Breast epithelium (tissue), 4 donors: Measurements from ENCODE around the gene MYO1A. TPM values are rescaled to one million over a fixed set of nuclear protein-coding genes. Genes with fewer than 3 reads are reported as not detected.

ENCODE experiments used
- DNase-seq, 2 donors: peaks; one replicate each; pipeline ENCODE4 v3.0.0-alpha.2; 2019; ENCODE audit warnings: low spot score in 2 of 2
- H3K27ac ChIP-seq, 2 donors: fragments of 200-600 bp; sonication (generic) in 1 of 2; one replicate each; pipeline ENCODE4 v1.5.1; 2016 to 2019; ENCODE audit warnings: mild to moderate bottlenecking in 1 of 2
- H3K27me3 ChIP-seq, 2 donors: fragments of 200-600 bp; sonication (generic) in 1 of 2; one replicate each; pipeline versions ENCODE4 v1.5.1 to v1.6.0; 2017 to 2019; ENCODE audit warnings: control low read depth in 1 of 2, mild to moderate bottlenecking in 1 of 2
- H3K36me3 ChIP-seq: fragments of 200-600 bp; one replicate; pipeline ENCODE4 v1.5.1; 2019
- H3K4me1 ChIP-seq, 2 donors: fragments of 200-600 bp; sonication (generic); one replicate each; pipeline ENCODE4 v1.5.1; 2016 to 2019; ENCODE audit warnings: control low read depth in 1 of 2
- H3K4me3 ChIP-seq, 3 donors: fragments of 200-600 bp; sonication (generic); 1 replicate in 2 of 3; 2 replicates in 1 of 3; pipeline ENCODE4 v1.5.1; 2016 to 2019; ENCODE audit warnings: mild to moderate bottlenecking in 3 of 3, moderate library complexity in 2 of 3
- H3K9me3 ChIP-seq, 2 donors: fragments of 200-600 bp; sonication (generic) in 1 of 2; one replicate each; pipeline ENCODE4 v1.5.1; 2016 to 2019; ENCODE audit warnings: control low read depth in 1 of 2
- CTCF ChIP-seq, 3 donors: fragments of 450-650 bp; IDR thresholded peaks; one replicate each; pipeline ENCODE4 v1.5.1; 2016 to 2017; ENCODE audit warnings: antibody characterized with exemption in 3 of 3, mild to moderate bottlenecking in 3 of 3, moderate library complexity in 3 of 3
- POLR2A ChIP-seq: fragments of 450-650 bp; IDR thresholded peaks from one replicate; pipeline ENCODE4 v1.6.1; 2016; ENCODE audit warnings: antibody characterized with exemption, mild to moderate bottlenecking, moderate library complexity
- POLR2AphosphoS5 ChIP-seq, 3 donors: sonication (generic); formaldehyde crosslinking; IDR thresholded peaks; one replicate each; pipeline ENCODE4 v1.6.1; 2017; ENCODE audit warnings: antibody characterized with exemption in 3 of 3
- intact Hi-C: fragments of 100-400 bp; cut with DNase I; formaldehyde crosslinking; loops from one replicate; pipeline ENCODE4 v1.15.1; 2023; ENCODE audit warnings: low total_unique reads
- total RNA-seq, 3 donors: library from RNA; depleted of rRNA; stranded (reverse); fragments of >200 nt; gene quantifications; one replicate each; pipeline ENCODE4 v1.1.0, GENCODE V29; 2016

The MYO1A gene
- total RNA-seq, 3 donors from 2014 or later, result 0.15 to 2.2 (median 0.98) TPM

GRCh38 chr12:57051011-57051410, 1.1 kb upstream of the MYO1A start:
- H3K4me3 ChIP-seq, result no peak overlapping the region
- no peak for DNase-seq
- no peaks in the 10 kb centered on the region for H3K4me1 ChIP-seq
- intact Hi-C loops, result no loop called here
- no peaks in the 10 kb centered on the region for H3K9me3 ChIP-seq
- TF ChIP-seq CTCF (IDR thresholded peaks at IDR 0.05) (no peak), POLR2AphosphoS5 (IDR thresholded peaks at IDR 0.05) (no peak), POLR2A (no peak)
- no peaks in the 10 kb centered on the region for H3K27me3 ChIP-seq
- H3K27ac ChIP-seq, result no peak overlapping the region
- H3K36me3 ChIP-seq, result no peaks in the 10 kb centered on the region

GRCh38 chr12:57049119-57049446, 846 bp downstream of the MYO1A start:
- no peaks in the 10 kb centered on the region for H3K36me3 ChIP-seq
- H3K9me3 ChIP-seq, result no peaks in the 10 kb centered on the region
- TF ChIP-seq POLR2AphosphoS5 (IDR thresholded peaks at IDR 0.05) (no peak), CTCF (IDR thresholded peaks at IDR 0.05) (no peak), POLR2A (no peak)
- no peak overlapping the region for H3K4me3 ChIP-seq
- no peak for DNase-seq
- H3K27ac ChIP-seq, result no peak overlapping the region
- no peaks in the 10 kb centered on the region for H3K4me1 ChIP-seq
- intact Hi-C loops, result no loop called here
- H3K27me3 ChIP-seq, result no peaks in the 10 kb centered on the region

- intact Hi-C loops, result no loop called here
- Histone ChIP-seq H3K27ac (no peak overlapping the region), H3K9me3 (no peaks in the 10 kb centered on the region), H3K4me3 (no peak overlapping the region), H3K27me3 (no peaks in the 10 kb centered on the region), H3K4me1 (no peaks in the 10 kb centered on the region), H3K36me3 (no peaks in the 10 kb centered on the region)
- TF ChIP-seq CTCF (IDR thresholded peaks at IDR 0.05) (no peak), POLR2A (no peak), POLR2AphosphoS5 (IDR thresholded peaks at IDR 0.05) (no peak)
- DNase-seq, result no peak
Measured at GRCh38 chr12:57048423-57049118, 1.4 kb downstream of the MYO1A start.

- H3K4me1 ChIP-seq, result no peaks in the 10 kb centered on the region
- intact Hi-C loops, result no loop called here
Measured at GRCh38 chr12:57047981-57048380, 1.9 kb downstream of the MYO1A start.

More at GRCh38 chr12:57047981-57048380, 1.9 kb downstream of the MYO1A start:
- H3K9me3 ChIP-seq, result no peaks in the 10 kb centered on the region
- TF ChIP-seq POLR2AphosphoS5 (IDR thresholded peaks at IDR 0.05) (no peak), POLR2A (no peak), CTCF (IDR thresholded peaks at IDR 0.05) (no peak)
- H3K27me3 ChIP-seq, result no peaks in the 10 kb centered on the region
- H3K4me3 ChIP-seq, result no peak overlapping the region
- H3K27ac ChIP-seq, result no peak overlapping the region
- no peak for DNase-seq
- H3K36me3 ChIP-seq, result no peaks in the 10 kb centered on the region
